DMS79 treated with DMSO at 0.1 percent for 48 hours (cell line): ENCODE measurements around the gene MYL12A.

Experiments used
- DNase-seq: peaks from one replicate; lab custom pipeline; 2025; lab: John Stamatoyannopoulos, UW

Gene MYL12A

DNA sequence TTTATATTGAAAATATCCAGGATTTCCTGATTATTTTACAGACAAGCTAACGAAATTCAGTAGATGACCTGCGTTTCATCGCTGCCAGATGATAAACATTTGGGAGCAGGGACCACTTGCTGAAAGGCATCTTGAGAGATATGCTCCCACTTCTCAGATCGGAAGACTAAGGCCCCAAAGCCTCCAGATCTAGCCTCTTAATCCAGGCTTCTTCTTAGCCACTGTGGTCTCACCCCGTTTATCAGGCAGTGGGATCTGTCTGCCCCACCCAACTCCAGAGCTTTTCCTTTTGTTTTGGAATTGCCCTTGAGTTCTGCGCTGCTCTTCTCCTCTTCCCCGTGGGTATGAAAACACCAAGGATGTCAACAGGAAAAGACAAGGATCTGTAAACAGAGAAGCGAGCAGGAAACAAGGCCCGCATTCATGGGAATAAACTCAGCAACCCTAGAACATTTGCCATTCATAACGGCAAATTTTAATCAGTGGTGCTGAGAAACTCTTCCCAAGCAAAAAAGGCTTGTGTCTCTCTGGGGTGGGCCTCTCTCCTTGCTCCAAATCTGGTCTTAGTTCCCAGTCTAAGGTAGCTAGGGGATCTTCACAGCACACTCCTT, 35.8 kb downstream of the MYL12A start:
- no peak for DNase-seq

DNA sequence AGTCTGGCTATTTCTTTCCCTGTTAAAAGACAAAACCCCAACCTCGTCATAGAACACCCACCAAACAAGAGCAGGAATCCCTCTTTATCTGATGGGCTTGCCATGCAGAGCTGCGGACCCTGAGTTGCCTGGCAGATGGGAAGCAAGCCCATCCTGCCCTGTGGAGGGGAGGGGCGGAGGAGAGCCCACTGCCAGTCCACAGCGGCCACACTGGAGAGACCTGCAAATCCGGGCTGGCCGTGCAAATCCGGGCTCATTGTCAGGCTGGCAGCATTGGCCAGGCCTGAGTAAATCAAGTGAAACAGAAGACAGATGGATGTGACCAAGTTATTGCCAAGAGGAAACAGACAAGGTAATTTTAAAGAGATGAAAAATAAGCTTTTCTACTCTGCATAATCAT, 36.3 kb downstream of the MYL12A start:
- DNase-seq = no peak

DNA sequence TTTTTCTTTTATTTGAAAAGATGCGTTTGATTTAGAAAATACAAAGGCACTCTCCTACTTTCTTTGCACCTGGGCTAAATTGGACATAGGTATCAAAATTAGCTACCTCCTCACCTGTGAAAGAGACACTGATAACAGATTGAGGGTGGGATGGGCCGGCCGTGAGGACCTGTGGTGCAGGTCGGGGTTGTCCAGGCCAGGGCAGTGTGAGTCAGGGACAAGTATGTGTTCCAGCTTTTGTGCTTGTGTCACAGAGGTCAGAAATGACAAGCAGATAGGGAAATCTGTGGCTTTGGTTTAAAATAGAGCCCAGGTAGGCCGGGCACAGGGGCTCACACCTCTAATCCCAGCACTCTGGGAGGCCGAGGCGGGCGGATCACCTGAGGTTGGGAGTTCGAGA, 36.9 kb downstream of the MYL12A start:
- no peak for DNase-seq

DNA sequence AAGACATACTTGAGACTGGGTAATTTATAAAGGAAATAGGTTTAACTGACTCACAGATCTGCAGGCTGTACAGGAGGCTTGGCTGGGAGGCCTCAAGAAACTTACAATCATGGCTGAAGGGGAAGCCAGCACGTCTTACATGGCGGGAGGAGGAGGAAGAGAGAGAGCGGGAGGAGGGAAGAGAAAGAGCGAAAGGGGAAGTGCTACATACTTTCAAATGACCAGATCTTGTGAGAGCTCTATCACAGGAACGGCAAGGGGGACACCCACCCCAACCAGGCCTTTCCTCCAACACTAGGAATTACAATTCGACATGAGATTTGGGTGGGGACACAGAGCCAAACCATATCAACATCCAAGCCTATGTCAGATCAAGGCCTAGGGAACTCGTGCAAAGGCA, 38.6 kb downstream of the MYL12A start:
- no peak for DNase-seq

DNA sequence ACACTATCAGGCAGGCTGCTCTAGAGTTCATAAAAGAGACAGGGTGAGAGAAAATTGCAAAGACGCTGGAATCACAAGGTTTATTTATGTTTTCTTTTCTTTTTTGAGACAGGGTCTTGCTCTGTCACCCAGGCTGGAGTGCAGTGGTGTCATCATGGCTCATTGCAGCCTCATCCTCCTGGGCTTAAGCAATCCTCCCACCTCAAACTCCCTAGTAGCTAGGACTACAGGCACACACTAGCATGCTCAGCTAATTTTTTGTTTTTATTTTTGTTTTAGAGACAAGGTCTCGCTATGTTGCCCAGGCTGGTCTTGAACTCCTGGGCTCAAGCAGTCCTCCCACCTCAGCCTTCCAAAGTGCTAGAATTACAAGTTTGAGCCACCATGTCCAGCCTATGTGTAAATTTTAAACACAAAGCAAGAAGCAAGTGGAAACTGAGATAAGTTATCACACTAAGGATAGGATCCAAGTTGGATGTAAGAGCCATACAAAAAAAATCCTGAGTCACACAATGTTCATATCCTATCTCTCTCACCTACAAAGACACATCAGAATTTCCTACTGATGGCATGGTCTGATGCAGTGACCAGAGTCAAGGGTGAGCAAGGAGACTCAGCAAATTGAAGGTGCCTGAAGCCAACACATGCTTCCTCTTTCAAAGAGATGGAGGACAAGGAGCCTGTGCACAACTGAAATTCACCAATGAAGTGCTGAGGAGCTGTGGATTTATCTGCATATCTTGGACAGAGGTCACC, 45.8 kb downstream of the MYL12A start:
- no peak for DNase-seq

DNA sequence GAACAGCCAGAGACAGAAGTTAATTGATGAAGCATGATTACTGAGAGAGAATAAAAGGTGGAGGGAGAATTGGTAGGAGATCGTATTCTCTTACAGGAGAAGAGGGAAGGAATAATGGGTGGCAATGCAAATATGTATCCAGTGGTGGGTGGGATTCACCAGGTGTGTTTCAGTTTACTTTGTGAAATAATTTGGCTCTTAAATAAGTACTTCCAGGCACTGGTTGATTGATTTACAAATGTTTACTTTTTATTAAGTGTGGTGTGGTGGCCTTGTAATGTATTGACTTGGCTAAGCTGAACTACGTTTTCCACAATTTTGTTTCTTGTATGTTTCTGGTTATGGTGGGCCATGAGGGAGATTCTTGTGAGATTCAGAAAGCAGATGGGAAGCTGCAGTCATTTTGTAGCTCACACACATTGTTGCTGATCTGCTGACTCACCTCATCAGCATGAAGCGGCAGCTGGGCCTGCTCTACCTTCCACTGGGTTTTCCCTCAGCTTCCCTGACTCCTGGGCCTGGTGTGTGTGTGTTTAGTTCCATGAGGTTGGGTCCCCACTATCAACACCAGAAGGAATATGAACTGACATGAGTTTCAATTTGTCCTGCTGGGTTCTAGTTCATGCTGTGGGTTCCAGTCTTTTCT, 47.0 kb downstream of the MYL12A start:
- DNase-seq = peak; percentile 70

DNA sequence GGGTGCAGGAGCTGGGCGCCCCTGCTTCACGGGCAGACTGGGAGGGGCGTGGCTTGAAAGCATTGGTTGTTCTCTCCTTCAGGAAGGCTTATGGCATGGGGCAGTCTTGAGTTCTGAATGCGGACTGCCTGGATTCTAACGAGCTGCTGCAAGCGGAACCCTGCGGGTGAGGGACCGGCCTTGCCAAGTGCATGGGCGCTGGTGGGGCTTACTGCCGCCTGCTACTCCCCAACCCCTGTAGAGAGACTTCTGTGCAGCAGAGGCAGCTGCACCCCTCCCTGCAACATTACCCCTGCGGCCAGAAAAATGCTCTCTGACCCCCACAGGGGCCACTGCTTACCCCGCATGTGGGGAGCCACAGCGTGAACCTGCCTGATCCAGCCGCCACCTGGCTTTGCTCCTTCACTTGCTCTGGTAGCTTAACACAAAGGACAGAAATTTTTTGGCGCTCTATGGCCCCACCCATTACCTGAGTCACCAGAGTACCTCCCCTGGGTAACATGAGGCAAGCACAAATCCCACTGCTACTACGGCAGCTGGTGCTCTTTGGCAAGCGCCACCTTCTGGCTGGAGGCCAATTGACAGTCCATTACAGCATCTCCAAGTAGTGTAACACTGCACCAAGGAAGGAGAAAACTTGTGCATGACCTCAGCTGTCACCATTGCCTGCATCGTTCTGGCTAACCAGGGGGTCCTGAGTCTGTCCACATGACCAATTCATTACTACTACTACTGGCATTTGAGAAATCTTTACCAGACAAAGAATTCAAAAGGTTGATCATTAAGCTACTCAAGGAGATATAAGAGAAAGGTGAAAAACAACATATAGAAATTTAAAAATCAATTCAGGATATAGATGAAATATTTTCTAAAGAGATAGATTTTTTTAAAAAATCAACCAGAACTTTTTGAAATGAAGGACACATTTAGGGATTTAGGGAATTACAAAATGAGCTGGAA, 49.7 kb downstream of the MYL12A start:
- peak; percentile 77 for DNase-seq

DNA sequence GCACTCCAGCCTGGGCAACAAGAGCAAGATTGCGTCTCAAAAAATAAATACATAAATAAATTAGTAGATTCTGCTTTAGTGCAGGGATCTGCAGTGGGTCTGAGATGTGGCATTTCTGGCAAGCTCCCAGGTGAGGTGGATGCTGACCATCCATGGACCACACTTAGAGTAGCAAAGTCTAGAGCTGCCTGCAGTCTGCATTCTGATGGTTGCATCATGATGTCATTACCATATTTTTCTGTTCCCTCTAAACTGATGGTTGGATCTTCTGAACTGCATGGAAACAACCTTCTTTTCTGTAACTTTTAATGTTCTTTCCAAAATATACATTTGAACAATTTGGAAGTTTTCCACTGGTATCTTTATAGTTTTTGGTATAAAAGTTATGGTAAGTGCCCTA, 57.2 kb downstream of the MYL12A start:
- no peak for DNase-seq

DNA sequence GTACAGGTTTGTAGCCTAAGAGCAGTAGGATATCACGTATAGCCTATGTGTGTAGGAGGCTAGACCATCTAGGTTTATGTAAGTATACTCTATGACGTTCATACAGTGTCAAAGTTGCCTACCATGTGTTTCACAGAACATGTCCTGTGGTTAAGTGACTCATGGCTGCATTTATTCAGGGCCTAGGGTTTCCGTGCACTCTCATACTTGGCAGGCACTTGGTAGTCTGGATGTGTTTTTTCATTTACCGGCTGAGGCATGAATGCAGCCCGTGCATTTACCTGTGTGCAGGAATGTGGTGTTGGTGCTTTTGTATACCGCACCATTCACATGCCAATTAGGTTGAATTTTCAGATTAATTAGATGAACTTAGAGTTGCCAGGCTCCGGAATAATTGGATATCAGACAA, 57.8 kb downstream of the MYL12A start:
- no peak for DNase-seq
